Fibroblast of lung (primary cell): ENCODE data around the gene KCNJ12. TPM values are rescaled to one million over a fixed set of nuclear protein-coding genes. Genes with fewer than 3 reads are reported as not detected.
"Not testable (repeated sequence)": the region's sequence is repeated elsewhere in the genome, so short reads cannot be mapped to it uniquely, and the experiment has no call there.

Source experiments
- DNase-seq, 2 donors: peaks; one replicate each; pipeline versions ENCODE4 v3.0.0 to v3.0.0-alpha.2; 2010; ENCODE audit warnings: low read depth in 2 of 2
- H2AFZ ChIP-seq: 2 replicates; pipeline ENCODE4 v1.5.1; 2012; ENCODE audit warnings: low read length, control low read depth, inconsistent platforms
- H3K27ac ChIP-seq: 2 replicates; pipeline ENCODE4 v1.5.1; 2011; ENCODE audit warnings: low read length, control low read depth; ENCODE audit not compliant: insufficient read depth
- H3K27me3 ChIP-seq: 2 replicates; pipeline ENCODE4 v1.5.1; 2011; ENCODE audit warnings: mild to moderate bottlenecking, low read length; ENCODE audit not compliant: control insufficient read depth, insufficient read depth
- H3K36me3 ChIP-seq: 2 replicates; pipeline ENCODE4 v1.5.1; 2011; ENCODE audit warnings: low read length; ENCODE audit not compliant: control insufficient read depth, insufficient read depth
- H3K4me1 ChIP-seq: 2 replicates; pipeline ENCODE4 v1.5.1; 2011; ENCODE audit warnings: low read length; ENCODE audit not compliant: control insufficient read depth, insufficient read depth; ENCODE audit errors: extremely low read depth
- H3K4me2 ChIP-seq: 2 replicates; pipeline ENCODE4 v1.5.1; 2011; ENCODE audit warnings: low read length, control low read depth; ENCODE audit not compliant: insufficient read depth; ENCODE audit errors: extremely low read depth
- H3K4me3 ChIP-seq, 4 experiments: fragments of 200-600 bp in 1 of 4; sonication (generic) in 1 of 4; replicated peaks in 1 of 4; 2 replicates each; pipeline ENCODE4 v1.5.1; 2011 to 2016; ENCODE audit warnings: low read length in 4 of 4, low read depth in 3 of 4, mild to moderate bottlenecking in 3 of 4, control low read depth in 2 of 4, inconsistent platforms in 1 of 4, mixed read lengths in 1 of 4; ENCODE audit not compliant: insufficient read depth in 1 of 4; ENCODE audit errors: control extremely low read depth in 1 of 4
- H3K79me2 ChIP-seq: 2 replicates; pipeline ENCODE4 v1.5.1; 2012; ENCODE audit warnings: mild to moderate bottlenecking, low read length, inconsistent platforms; ENCODE audit not compliant: control insufficient read depth, insufficient read depth
- H3K9ac ChIP-seq: 2 replicates; pipeline ENCODE4 v1.5.1; 2011; ENCODE audit warnings: mild to moderate bottlenecking, low read length, control low read depth; ENCODE audit not compliant: insufficient read depth
- H3K9me3 ChIP-seq: 2 replicates; pipeline ENCODE4 v1.5.1; 2012; ENCODE audit warnings: low read depth, low read length; ENCODE audit not compliant: control insufficient read depth, insufficient read depth
- H4K20me1 ChIP-seq: 2 replicates; pipeline ENCODE4 v1.5.1; 2011; ENCODE audit warnings: low read length; ENCODE audit not compliant: control insufficient read depth, insufficient read depth; ENCODE audit errors: extremely low read depth
- polyA plus RNA-seq, 2 donors: library from polyadenylated mRNA; depleted of rRNA in 1 of 2; stranded (reverse) in 1 of 2; unstranded in 1 of 2; fragments of >200 nt; gene quantifications; 2 replicates each; pipeline ENCODE4 v1.2.1, GENCODE V29; 2011 to 2012; ENCODE audit warnings: missing spikeins in 1 of 2
- total RNA-seq: library from RNA; depleted of rRNA; stranded (reverse); fragments of >200 nt; gene quantifications from 2 replicates; pipeline ENCODE4 v1.2.1, GENCODE V29; 2014

The KCNJ12 gene
- total and polyA plus RNA-seq, 2 donors (not counting 1 experiment from before 2014, with no cell fraction given): 0.09 to 0.66 TPM

- H4K20me1 ChIP-seq, H3K4me2 ChIP-seq, H3K4me3 ChIP-seq, H3K27me3 ChIP-seq, H2AFZ ChIP-seq, H3K4me1 ChIP-seq, H3K9me3 ChIP-seq, H3K79me2 ChIP-seq, H3K27ac ChIP-seq, H3K9ac ChIP-seq, H3K36me3 ChIP-seq: not testable (repeated sequence)
- peak in 1 of 2 donors; percentile 5 for DNase-seq
Measured at GRCh38 chr17:21348081-21348925, 27.9 kb upstream of the KCNJ12 start.

GRCh38 chr17:21348926-21349261 lies 27.3 kb upstream of the KCNJ12 start:
- H3K27ac ChIP-seq, H3K9me3 ChIP-seq, H3K27me3 ChIP-seq, H3K4me1 ChIP-seq, H4K20me1 ChIP-seq, H3K36me3 ChIP-seq, H3K79me2 ChIP-seq, H3K4me2 ChIP-seq, H3K9ac ChIP-seq, DNase-seq, H2AFZ ChIP-seq, H3K4me3 ChIP-seq: not testable (repeated sequence)

- H3K79me2 ChIP-seq, H3K9ac ChIP-seq, H3K4me2 ChIP-seq, H2AFZ ChIP-seq, H3K36me3 ChIP-seq, H3K4me3 ChIP-seq, H4K20me1 ChIP-seq, H3K4me1 ChIP-seq, H3K9me3 ChIP-seq, H3K27ac ChIP-seq, H3K27me3 ChIP-seq: not testable (repeated sequence)
- DNase-seq: peak in 1 of 2 donors; percentile 17
Measured at GRCh38 chr17:21349358-21350050, 26.7 kb upstream of the KCNJ12 start.

GRCh38 chr17:21350495-21350894 lies 25.7 kb upstream of the KCNJ12 start:
- not testable (repeated sequence) for H4K20me1 ChIP-seq, H3K4me3 ChIP-seq, H3K79me2 ChIP-seq, H3K4me1 ChIP-seq, H3K27ac ChIP-seq, H3K27me3 ChIP-seq, H3K9ac ChIP-seq, H3K9me3 ChIP-seq, H2AFZ ChIP-seq, H3K36me3 ChIP-seq, H3K4me2 ChIP-seq, DNase-seq
